GM23248 (cell line): ENCODE measurements around the gene CCDC175. TPM values are rescaled to one million over a fixed set of nuclear protein-coding genes. Genes with fewer than 3 reads are reported as not detected.

Experiments used
- DNase-seq: peaks from one replicate; pipeline ENCODE4 v3.0.0-alpha.2; 2015
- H2AFZ ChIP-seq: fragments of 200-600 bp; sonication (generic); 2 replicates; pipeline ENCODE4 v1.6.1; 2016; ENCODE audit warnings: antibody characterized with exemption
- H3F3A ChIP-seq: fragments of 200-600 bp; sonication (generic); 2 replicates; pipeline ENCODE4 v1.6.1; 2016; ENCODE audit warnings: mild to moderate bottlenecking, antibody characterized with exemption, mixed run types; ENCODE audit not compliant: insufficient read depth
- H3K27ac ChIP-seq: fragments of 200-600 bp; sonication (generic); 2 replicates; pipeline ENCODE4 v1.5.1; 2016; ENCODE audit warnings: mild to moderate bottlenecking
- H3K27me3 ChIP-seq: fragments of 200-600 bp; sonication (generic); replicated peaks from 2 replicates; pipeline ENCODE4 v1.6.1; 2016; ENCODE audit warnings: mild to moderate bottlenecking; ENCODE audit not compliant: insufficient read depth
- H3K36me3 ChIP-seq: fragments of 200-600 bp; sonication (generic); 2 replicates; pipeline ENCODE4 v1.6.1; 2016; ENCODE audit warnings: low read depth, mild to moderate bottlenecking
- H3K4me1 ChIP-seq: fragments of 200-600 bp; sonication (generic); 2 replicates; pipeline ENCODE4 v1.6.1; 2016; ENCODE audit warnings: mild to moderate bottlenecking; ENCODE audit not compliant: insufficient read depth
- H3K4me2 ChIP-seq: fragments of 200-600 bp; sonication (generic); one replicate; pipeline ENCODE4 v1.6.1; 2016; ENCODE audit warnings: mild to moderate bottlenecking; ENCODE audit not compliant: unreplicated experiment
- H3K4me3 ChIP-seq: fragments of 200-600 bp; sonication (generic); 2 replicates; pipeline ENCODE4 v1.5.1; 2016; ENCODE audit warnings: mild to moderate bottlenecking
- H3K79me2 ChIP-seq: fragments of 200-600 bp; sonication (generic); 2 replicates; pipeline ENCODE4 v1.6.1; 2016; ENCODE audit warnings: mild to moderate bottlenecking; ENCODE audit not compliant: insufficient read depth
- H3K9ac ChIP-seq: fragments of 200-600 bp; sonication (generic); 2 replicates; pipeline ENCODE4 v1.6.1; 2016; ENCODE audit warnings: mild to moderate bottlenecking
- H3K9me2 ChIP-seq: fragments of 200-600 bp; sonication (generic); 2 replicates; pipeline ENCODE4 v1.6.1; 2016; ENCODE audit warnings: mixed run types, mild to moderate bottlenecking, moderate library complexity; ENCODE audit not compliant: insufficient read depth
- H3K9me3 ChIP-seq: fragments of 200-600 bp; sonication (generic); one replicate; pipeline ENCODE4 v1.6.1; 2017; ENCODE audit warnings: low read depth
- H4K20me1 ChIP-seq: fragments of 200-600 bp; sonication (generic); 2 replicates; pipeline ENCODE4 v1.6.0; 2016; ENCODE audit not compliant: insufficient read depth
- EZH2 ChIP-seq: fragments of 200-600 bp; sonication (generic); IDR thresholded peaks from 2 replicates; pipeline ENCODE4 v1.6.1; 2018; ENCODE audit warnings: antibody characterized with exemption, mild to moderate bottlenecking; ENCODE audit not compliant: insufficient read depth, poor library complexity, severe bottlenecking
- EZH2phosphoT487 ChIP-seq: fragments of 200-600 bp; sonication (generic); IDR thresholded peaks from 2 replicates; pipeline ENCODE4 v1.6.1; 2018; ENCODE audit warnings: antibody characterized with exemption, moderate library complexity, mild to moderate bottlenecking, low read depth; ENCODE audit not compliant: insufficient read depth
- WGBS, 2 experiments: methylation state at CpG; one replicate each; pipeline ENCODE4 v1.1.6; 2015 to 2017; ENCODE audit warnings: low lambda C conversion rate in 2 of 2, low coverage in 1 of 2; ENCODE audit errors: missing lambda C conversion rate in 2 of 2; 5-methylcytosine and 5-hydroxymethylcytosine counted together
- in situ Hi-C: fragments of 300-500 bp; cut with MboI; formaldehyde crosslinking; loops from 2 replicates; pipeline ENCODE4 v1.15.0; 2020
- polyA plus RNA-seq: library from polyadenylated mRNA; unstranded; fragments of >200 nt; fragmentation: Nextera tagmentation; extraction: Ambion mirVana; gene quantifications from 2 replicates; pipeline ENCODE4 v1.2.1, GENCODE V29; 2016
- total RNA-seq: library from RNA; depleted of rRNA; stranded (reverse); fragments of >200 nt; shearing (Covaris generic); gene quantifications from 2 replicates; pipeline ENCODE4 v1.2.3, GENCODE V29; 2014

The CCDC175 gene
- total and polyA plus RNA-seq, 2 experiments from 2014 or later, result not detected

- Histone ChIP-seq H4K20me1 (no peaks in the 10 kb centered on the region), H3K9me3 (no peaks in the 10 kb centered on the region), H3K36me3 (peaks cover 41% of the 10 kb centered on the region), H3F3A (no peaks in the 10 kb centered on the region), H2AFZ (no peak overlapping the region), H3K27me3 (no peaks in the 10 kb centered on the region), H3K4me2 (no peak overlapping the region), H3K4me3 (no peak overlapping the region), H3K79me2 (peaks cover 58% of the 10 kb centered on the region), H3K4me1 (no peaks in the 10 kb centered on the region), H3K9ac (no peak overlapping the region), H3K27ac (no peak overlapping the region), H3K9me2 (no peaks in the 10 kb centered on the region)
- in situ Hi-C loops, result no loop called here
- no peak for TF ChIP-seq EZH2
- no peak for TF ChIP-seq EZH2phosphoT487
- DNase-seq, result no peak
- 93 to 95% methylated on average over 1 of the region's 1 CpG for WGBS, 2 experiments
These were observed 84.2 kb downstream of the CCDC175 start for GRCh38 chr14:59492384-59492783.

- peaks cover 70% of the 10 kb centered on the region for H3K79me2 ChIP-seq
- no peaks in the 10 kb centered on the region for H3F3A ChIP-seq
- no peak for DNase-seq
- H4K20me1 ChIP-seq, result no peaks in the 10 kb centered on the region
- peaks cover 39% of the 10 kb centered on the region for H3K36me3 ChIP-seq
- H2AFZ ChIP-seq, result no peak overlapping the region
- WGBS, 2 experiments, result 98% methylated on average over 3 of the region's 3 CpGs
- H3K27ac ChIP-seq, result no peak overlapping the region
- H3K27me3 ChIP-seq, result no peaks in the 10 kb centered on the region
- TF ChIP-seq EZH2phosphoT487 (no peak), EZH2 (no peak)
- no peaks in the 10 kb centered on the region for H3K9me3 ChIP-seq
- no peaks in the 10 kb centered on the region for H3K9me2 ChIP-seq
- H3K4me1 ChIP-seq, result peaks cover 6% of the 10 kb centered on the region; the same call in 1 of the 2 replicates
- no peak overlapping the region for H3K9ac ChIP-seq
- no peak overlapping the region for H3K4me2 ChIP-seq
- no peak overlapping the region for H3K4me3 ChIP-seq
- in situ Hi-C loops, result no loop called here
These were observed 85.9 kb downstream of the CCDC175 start for GRCh38 chr14:59490756-59491155.

GRCh38 chr14:59484639-59485175 lies 91.9 kb downstream of the CCDC175 start:
- H3K9me2 ChIP-seq, result no peaks in the 10 kb centered on the region
- peak; percentile 60 for DNase-seq
- peaks cover 41% of the 10 kb centered on the region for H3K4me1 ChIP-seq
- H4K20me1 ChIP-seq, result no peaks in the 10 kb centered on the region
- peaks cover 82% of the 10 kb centered on the region for H3K79me2 ChIP-seq
- H3K9ac ChIP-seq, result peak overlapping the region; percentile 97
- peaks cover 22% of the 10 kb centered on the region for H3F3A ChIP-seq
- peak overlapping the region; percentile 91 for H2AFZ ChIP-seq
- peak overlapping the region; percentile 76 for H3K4me2 ChIP-seq
- TF ChIP-seq EZH2, result no peak
- no peak for TF ChIP-seq EZH2phosphoT487
- in situ Hi-C loops, result no loop called here
- H3K27me3 ChIP-seq, result no peaks in the 10 kb centered on the region
- peaks cover 8% of the 10 kb centered on the region; the same call in 1 of the 2 replicates for H3K36me3 ChIP-seq
- 1 to 2% methylated on average over 28 to 32 of the region's 32 CpGs for WGBS, 2 experiments
- peak overlapping the region; percentile 98 for H3K27ac ChIP-seq
- no peaks in the 10 kb centered on the region for H3K9me3 ChIP-seq
- H3K4me3 ChIP-seq, result peak overlapping the region; percentile 85

GRCh38 chr14:59483819-59484638 lies 92.6 kb downstream of the CCDC175 start, which contains the start of the genes JKAMP and L3HYPDH:
Gene JKAMP, plus strand, starts transcription at chr14:59484517. Its CDS starts 73 bp downstream, at chr14:59484590.
Gene L3HYPDH, minus strand, starts transcription at chr14:59484408. Its CDS starts 92 bp downstream, at chr14:59484316.
- no peaks in the 10 kb centered on the region for H3K9me2 ChIP-seq
- H3K4me1 ChIP-seq, result peaks cover 41% of the 10 kb centered on the region
- peaks cover 22% of the 10 kb centered on the region for H3F3A ChIP-seq
- H3K27ac ChIP-seq, result peak within 1 kb of the TSS; percentile 98
- peaks cover 82% of the 10 kb centered on the region for H3K79me2 ChIP-seq
- no peaks in the 10 kb centered on the region for H3K27me3 ChIP-seq
- H3K4me3 ChIP-seq, result peak within 1 kb of the TSS; percentile 85
- H3K9ac ChIP-seq, result peak within 1 kb of the TSS; percentile 97
- WGBS, 2 experiments, result 1% methylated on average over 64 to 79 of the region's 92 CpGs
- in situ Hi-C loops, result no loop called here
- TF ChIP-seq EZH2phosphoT487 (no peak), EZH2 (no peak)
- peaks cover 8% of the 10 kb centered on the region; the same call in 1 of the 2 replicates for H3K36me3 ChIP-seq
- peak within 1 kb of the TSS; percentile 91 for H2AFZ ChIP-seq
- no peaks in the 10 kb centered on the region for H3K9me3 ChIP-seq
- H3K4me2 ChIP-seq, result peak within 1 kb of the TSS; percentile 91
- DNase-seq, result peak; percentile 99
- H4K20me1 ChIP-seq, result no peaks in the 10 kb centered on the region
